HG02885 (cell line): Measurements from ENCODE around the gene RHOT1.
"Not testable (repeated sequence)": the region's sequence is repeated elsewhere in the genome, so short reads cannot be mapped to it uniquely, and the experiment has no call there.

ENCODE experiments used
- ATAC-seq: cut with Tn5 transposase; IDR thresholded peaks from one replicate; pipeline ENCODE4 v1.9.1; 2021; ENCODE audit warnings: mild to moderate bottlenecking; ENCODE audit not compliant: unreplicated experiment, poor library complexity

The RHOT1 gene

DNA sequence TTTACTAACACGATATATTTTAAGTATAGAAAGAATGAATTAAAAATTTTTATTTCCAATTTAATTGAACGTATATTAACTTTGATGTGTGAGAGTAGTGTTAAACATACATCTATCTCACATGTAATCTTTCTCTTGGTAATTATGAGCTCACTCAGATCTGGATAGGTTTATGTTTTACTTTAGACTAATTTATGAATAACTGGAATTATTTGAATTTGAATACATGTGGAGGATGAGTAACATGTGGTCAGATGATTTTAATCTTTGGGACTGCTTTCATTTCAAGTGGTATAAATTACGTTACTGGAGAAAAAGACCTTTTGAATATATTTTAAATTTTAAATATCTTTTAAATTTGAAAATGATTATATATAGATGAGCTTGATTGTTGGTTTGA is 73.4 kb downstream of the RHOT1 start:
- no peak for ATAC-seq

DNA sequence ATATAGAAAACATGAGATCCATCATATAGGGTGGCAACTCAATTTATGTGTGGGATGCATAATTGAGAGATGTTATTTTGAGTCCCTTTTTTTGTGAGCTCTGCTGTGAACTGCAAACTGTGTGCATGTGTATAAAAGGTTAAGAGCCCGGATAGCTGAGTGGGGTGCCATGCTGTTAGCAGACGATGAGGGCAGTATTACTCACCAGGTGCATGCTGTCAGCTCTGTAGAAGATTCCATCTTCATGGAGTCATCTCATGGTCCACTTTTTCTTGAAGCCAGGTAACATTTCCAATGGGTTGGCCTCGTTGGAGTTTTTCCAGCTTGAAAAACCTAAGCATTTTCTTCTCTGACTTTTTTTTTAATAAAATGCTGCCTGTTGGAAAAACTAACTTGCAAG is 80.3 kb downstream of the RHOT1 start:
- no peak for ATAC-seq

DNA sequence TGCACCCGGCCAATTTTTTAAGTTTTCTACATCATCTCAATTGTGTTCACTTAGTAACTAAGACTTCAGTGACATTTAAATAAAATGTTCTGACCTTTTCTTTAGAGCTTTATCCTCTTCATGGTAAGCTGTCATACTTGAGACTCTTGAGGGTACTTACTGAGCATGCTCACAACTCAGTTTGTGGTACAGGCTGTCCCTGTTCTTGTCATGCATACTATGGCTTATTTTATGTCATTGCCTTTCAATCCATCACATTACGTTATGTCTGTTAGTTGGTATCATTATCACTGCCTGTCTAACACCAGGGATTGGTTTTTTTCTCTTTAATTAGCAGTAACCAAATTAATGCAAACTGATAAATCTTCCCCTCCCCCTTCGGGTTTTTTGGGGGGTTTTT is 81.4 kb downstream of the RHOT1 start:
- no peak for ATAC-seq

DNA sequence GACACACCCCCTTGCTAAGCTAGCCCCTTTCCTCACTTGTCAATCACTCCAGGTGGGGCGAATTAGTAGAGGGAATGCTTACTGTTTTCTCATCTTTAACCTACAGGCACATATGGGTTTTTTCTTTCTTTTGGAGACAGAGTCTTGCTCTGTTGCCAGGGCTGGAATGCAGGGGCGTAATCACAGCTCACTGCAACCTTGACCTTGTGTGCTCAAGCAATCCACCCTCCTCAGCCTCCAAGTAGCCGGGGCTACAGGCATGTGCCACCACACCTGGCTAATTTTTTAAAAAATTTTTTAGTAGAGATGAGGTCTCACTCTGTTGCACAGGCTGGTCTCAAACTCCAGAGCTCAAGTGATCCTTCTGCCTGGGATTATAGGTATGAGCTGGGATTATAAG is 84.6 kb downstream of the RHOT1 start:
- ATAC-seq, result no peak

GRCh38 chr17:32227910-32228309 is 85.6 kb downstream of the RHOT1 start:
- ATAC-seq, result no peak

DNA sequence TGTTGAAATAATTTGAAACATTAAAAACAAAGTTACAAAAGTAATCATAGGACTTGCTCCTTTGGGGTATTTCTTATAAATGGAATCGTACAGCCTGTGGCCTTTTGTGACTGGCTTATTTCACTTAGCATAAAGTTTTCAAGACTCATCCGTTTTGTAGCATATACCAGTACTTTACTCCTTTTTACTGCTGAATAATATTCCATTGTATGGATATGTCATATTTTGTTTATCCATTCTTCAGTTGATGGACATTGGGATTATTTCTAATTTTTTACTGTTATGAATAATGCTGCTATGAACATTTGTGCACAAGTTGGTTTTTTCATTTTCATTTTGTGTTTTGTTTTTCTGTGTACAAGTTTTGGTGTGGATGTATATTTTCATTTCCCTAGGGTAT is 93.3 kb downstream of the RHOT1 start:
- ATAC-seq, result no peak

DNA sequence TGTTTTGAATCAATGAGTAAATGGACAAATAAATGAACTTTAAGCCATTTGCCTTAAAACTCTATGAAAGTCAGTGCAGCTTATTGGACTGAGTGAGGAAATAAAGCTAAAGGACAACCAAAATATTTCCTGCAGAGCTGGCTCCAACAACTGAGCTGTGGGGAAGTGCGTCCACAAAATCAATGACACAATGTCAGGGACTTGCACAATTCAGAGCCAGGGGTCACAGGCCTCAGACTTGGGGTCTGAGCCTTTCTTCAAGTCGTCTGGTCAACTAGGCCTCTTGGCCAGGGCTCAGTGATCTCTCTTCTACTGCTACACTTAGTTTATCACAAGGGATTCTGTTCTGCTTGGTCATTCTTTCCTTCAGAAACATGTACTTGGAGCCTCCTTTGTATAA is 97.2 kb downstream of the RHOT1 start:
- no peak for ATAC-seq

DNA sequence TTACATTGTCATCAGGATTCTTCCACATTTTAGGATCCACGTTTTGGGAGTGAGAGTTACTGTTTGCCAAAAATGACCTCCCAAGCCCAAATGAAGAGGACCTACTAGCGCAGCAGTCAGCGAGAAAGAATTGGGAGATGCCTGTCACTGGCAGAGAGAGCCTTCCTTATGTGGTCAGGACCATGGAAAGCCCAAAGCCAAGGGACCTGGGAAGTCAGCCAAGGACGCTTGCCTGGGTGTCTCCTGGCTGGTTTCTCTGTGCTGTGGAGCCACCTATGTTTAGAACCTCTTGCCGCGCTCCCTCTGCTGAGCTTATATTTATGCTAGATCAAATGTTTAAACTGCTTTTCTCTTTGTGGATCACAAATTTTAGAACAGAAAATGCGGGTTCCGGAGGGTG is 98.4 kb downstream of the RHOT1 start:
- no peak for ATAC-seq

GRCh38 chr17:32241640-32242039 is 99.3 kb downstream of the RHOT1 start:
- ATAC-seq, result no peak

DNA sequence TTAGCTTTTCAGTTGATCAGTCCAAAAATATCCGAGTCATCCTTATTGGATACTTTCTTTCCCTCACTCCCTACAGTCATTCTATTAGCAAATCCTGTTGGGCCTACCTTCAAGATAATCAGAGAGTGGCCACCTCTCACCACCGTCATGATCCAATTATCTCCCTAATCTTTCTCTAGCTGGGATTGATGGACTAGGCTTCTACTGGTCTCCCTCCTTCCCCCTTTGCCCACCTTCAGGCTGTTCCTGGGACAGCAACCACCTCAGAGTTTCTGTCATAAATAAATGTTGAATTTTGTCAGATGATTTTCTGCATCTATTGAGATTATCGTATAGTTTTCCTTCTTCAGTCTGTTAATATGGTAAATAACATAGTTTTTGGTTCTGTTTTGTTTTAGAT is 107.2 kb downstream of the RHOT1 start:
- no peak for ATAC-seq

GRCh38 chr17:32253117-32253611 is 110.9 kb downstream of the RHOT1 start:
- ATAC-seq, result no peak

DNA sequence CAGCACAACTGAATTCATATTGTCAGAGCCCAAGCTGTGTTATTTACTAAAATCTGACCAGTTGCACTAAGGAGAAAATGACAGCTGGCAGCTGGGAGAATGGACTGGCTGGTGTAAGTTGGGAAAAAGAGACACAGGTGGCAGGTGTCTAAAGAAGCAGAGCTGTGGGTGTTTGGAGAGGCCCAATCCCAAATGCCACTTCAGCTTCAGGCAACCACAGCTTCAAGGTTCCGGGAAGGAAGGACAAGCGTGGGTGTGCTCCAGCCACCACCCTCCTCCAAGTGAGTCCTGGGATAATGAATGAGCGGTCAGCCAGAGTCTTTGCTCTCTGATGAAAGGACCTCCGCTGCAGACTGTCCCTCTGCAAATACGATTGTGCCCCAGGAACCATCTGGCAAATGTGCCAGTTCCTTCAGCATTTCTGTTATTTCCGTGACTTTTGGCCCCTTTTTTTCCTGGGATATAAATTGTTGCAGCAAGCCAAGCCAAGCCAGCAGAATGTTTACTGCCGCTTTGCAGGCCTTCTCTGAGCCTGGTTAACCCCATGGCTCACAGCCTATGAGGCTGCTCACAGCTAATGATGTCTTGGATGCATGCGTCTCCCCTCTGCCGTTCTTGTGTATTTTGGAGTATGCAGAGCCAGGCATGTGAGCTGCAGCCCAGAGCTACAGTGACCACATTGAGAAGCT is 113.9 kb downstream of the RHOT1 start:
- no peak for ATAC-seq

DNA sequence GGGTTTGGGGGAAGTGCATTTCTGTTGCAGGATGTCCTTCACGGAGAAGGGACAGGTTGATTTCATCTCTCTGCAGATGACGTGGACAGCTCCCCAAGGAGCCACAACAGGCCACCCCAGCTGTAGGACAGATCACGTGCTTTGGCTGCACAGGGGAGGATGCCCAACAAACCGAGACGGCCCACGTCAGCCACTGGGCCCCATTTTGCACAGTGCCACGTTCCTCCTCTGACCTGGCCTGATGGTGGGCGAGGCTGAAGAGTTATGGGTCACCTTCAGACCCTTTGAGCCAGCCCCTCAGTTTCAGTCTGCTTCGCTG is 114.4 kb downstream of the RHOT1 start:
- no peak for ATAC-seq

DNA sequence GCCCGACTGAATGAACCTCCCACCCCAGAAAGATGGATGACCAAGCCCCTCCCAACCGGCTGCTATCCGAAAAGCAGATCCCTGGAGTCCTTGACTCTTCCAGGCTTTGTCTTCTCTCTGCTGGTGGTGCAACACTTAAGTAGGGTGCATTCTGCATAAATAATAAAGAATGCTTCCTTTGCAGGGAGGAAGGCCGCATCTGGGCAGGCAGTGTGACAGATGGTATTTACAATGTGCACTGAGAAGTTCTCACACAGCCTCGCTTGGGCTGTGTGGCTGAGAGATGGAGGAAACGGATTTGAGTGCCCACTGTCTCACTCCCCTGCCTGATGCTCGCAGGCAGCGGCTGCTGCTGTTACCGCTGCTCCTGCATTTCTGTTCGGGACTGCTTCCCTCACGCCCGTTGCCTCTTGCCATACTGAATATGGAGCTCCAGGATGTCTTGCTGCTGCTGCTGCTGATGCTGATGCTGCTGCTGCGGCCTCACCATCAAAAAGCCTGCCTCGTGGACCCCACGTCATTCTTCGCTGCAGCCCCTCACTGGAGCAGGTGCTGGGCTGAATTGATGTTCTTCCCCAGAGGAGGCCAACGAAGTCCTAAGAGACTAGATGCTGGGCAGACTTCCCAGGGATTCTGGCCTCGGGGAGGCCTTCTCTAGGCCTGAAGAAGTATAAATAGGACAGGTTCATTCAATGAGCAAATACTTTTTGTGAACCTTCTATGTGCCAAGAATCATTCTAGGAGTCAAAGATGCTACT is 116.3 kb downstream of the RHOT1 start:
- ATAC-seq, result no peak

DNA sequence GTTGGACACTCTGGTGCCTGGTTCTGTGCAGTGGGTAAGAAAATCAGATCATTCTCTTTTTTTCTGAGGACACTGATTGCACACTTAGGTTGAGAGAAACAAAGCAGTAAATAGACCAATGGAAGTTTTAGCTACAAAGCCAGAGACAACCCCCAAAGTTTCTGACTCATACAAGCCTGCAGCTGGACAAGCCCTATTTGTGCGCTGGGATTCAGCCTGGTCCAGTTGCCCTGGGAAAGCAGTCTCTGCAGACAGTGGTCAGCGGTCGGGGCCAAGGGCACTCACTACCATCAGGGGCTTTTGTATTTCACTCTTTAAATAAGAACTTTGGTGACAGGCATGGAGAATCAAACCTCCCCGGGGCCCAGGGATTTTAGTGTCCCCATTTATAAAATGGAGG is 117.3 kb downstream of the RHOT1 start:
- ATAC-seq, result no peak

- ATAC-seq, result no peak
Observed at GRCh38 chr17:32261417-32261736, 119.1 kb downstream of the RHOT1 start.

GRCh38 chr17:32261936-32262510 is 119.7 kb downstream of the RHOT1 start:
- ATAC-seq, result no peak

GRCh38 chr17:32263515-32263914 is 121.2 kb downstream of the RHOT1 start:
- ATAC-seq, result not testable (repeated sequence)

- no peak for ATAC-seq
Observed at GRCh38 chr17:32264140-32264799, 122.0 kb downstream of the RHOT1 start.

DNA sequence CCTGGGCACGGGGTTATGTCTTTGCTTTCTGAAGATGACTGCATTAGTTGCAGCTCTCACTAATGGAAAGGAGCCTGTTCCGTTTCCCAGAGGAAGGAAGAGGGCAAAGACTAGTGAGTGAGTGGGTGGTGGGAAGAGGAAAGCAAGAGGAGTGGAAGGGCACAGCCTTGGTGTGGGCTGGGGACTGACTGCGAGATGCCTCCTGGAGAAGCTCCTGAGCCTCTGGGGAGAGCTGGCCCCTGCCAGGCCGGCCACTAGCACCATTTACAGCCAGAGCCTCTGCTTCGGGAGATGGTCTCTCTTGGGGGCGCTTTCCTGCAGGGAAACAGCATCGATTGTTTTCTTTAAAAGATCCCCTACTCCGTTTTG is 122.5 kb downstream of the RHOT1 start:
- ATAC-seq, result no peak

DNA sequence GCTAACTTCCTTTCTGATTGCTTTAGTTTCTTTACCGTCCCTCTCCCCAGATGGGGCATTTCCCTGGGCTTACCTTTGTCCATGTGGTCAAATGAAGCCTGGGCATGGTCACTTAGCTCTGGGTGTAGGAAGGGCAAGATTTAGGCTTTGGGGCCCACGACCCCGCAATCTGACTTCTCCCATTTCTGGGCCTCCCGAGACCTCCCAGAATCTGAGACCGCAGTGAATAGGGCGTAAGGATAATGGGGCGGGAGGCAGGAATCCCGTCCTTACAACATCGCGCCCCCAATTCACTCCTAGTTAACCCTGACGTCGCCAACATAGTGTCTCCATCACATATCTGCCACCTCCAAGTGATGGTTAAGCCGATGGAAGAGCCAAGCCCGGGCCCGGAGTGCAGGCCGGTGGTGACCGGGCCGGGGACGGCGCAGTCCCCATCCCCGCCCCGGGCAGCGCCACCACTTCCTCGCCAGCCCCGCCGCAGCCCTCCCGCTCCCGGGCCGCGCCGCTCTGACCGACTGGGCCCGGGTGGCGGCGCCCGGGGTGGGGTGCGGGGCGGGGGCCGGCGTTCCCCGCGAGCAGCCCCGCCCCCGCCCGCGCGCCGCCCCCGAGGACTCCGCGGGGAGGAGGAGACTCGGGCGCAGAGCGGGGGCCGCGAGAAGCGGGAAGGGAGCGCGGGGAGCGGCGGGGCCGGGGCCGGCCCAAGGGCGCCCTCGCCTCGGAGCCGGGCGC is 123.1 kb downstream of the RHOT1 start, which contains the start of gene RHBDL3:
RHBDL3 (plus strand) TSS at position 641 of the 732 bp plus-strand sequence. CDS start 358 bp downstream, outside the sequence.
- no peak for ATAC-seq
